CD4-positive, alpha-beta memory T cell (primary cell): ENCODE data around the gene SMIM21. TPM values are rescaled to one million over a fixed set of nuclear protein-coding genes. Genes with fewer than 3 reads are reported as not detected.
A peak's percentile ranks its signal among the peaks of the same experiment; 100 is the strongest.

Experiments
- CTCF ChIA-PET: fragments of 350-600 bp; sonication (Branson Sonifier 250); formaldehyde crosslinking; loops from one replicate; lab custom pipeline; 2021; ENCODE audit warnings: inconsistent platforms; ENCODE audit not compliant: partially characterized antibody; lab: Charles Lee
- POLR2A ChIA-PET: fragments of 350-600 bp; sonication (Branson Sonifier 250); formaldehyde crosslinking; loops from one replicate; lab custom pipeline; 2021; ENCODE audit not compliant: partially characterized antibody; lab: Charles Lee
- DNase-seq, 5 donors: peaks; one replicate each; pipeline versions ENCODE4 v3.0.0 to v3.0.0-alpha.2; 2020 to 2022; ENCODE audit warnings: mixed read lengths in 1 of 5
- H3K27ac ChIP-seq: one replicate; pipeline ENCODE4 v1.7.0; 2013; ENCODE audit warnings: low read depth, low read length
- H3K27me3 ChIP-seq: 2 replicates; pipeline ENCODE4 v1.7.0; 2013; ENCODE audit warnings: mild to moderate bottlenecking, low read length, moderate library complexity; ENCODE audit not compliant: insufficient read depth
- H3K36me3 ChIP-seq: 2 replicates; pipeline ENCODE4 v1.7.0; 2013; ENCODE audit warnings: mild to moderate bottlenecking, low read length, moderate library complexity; ENCODE audit not compliant: insufficient read depth
- H3K4me1 ChIP-seq: 2 replicates; pipeline ENCODE4 v1.7.0; 2013; ENCODE audit warnings: mild to moderate bottlenecking, low read length, moderate library complexity; ENCODE audit not compliant: insufficient read depth
- H3K4me3 ChIP-seq, 2 donors: one replicate each; pipeline ENCODE4 v1.7.0; 2013; ENCODE audit warnings: low read length in 2 of 2, mild to moderate bottlenecking in 1 of 2
- H3K9me3 ChIP-seq, 2 donors: one replicate each; pipeline ENCODE4 v1.7.0; 2013; ENCODE audit warnings: low read length in 2 of 2, control low read depth in 1 of 2; ENCODE audit not compliant: control insufficient read depth in 1 of 2
- H3K27ac Mint-ChIP-seq, 7 donors: one replicate each; pipeline ENCODE4 v1.8.0; 2020 to 2021; ENCODE audit warnings: mixed read lengths in 7 of 7, mild to moderate bottlenecking in 6 of 7, inconsistent platforms in 3 of 7, moderate library complexity in 3 of 7
- H3K27me3 Mint-ChIP-seq, 2 donors: one replicate each; pipeline ENCODE4 v1.8.0; 2020 to 2021; ENCODE audit warnings: mixed read lengths in 2 of 2
- H3K36me3 Mint-ChIP-seq, 2 donors: one replicate each; pipeline ENCODE4 v1.8.0; 2020 to 2021; ENCODE audit warnings: mixed read lengths in 2 of 2, inconsistent platforms in 1 of 2, mild to moderate bottlenecking in 1 of 2
- H3K4me1 Mint-ChIP-seq, 4 donors: one replicate each; pipeline ENCODE4 v1.8.0; 2020 to 2021; ENCODE audit warnings: mixed read lengths in 4 of 4, mild to moderate bottlenecking in 1 of 4
- H3K4me3 Mint-ChIP-seq, 8 donors: one replicate each; pipeline ENCODE4 v1.8.0; 2020 to 2021; ENCODE audit warnings: mixed read lengths in 8 of 8, mild to moderate bottlenecking in 7 of 8, moderate library complexity in 6 of 8, inconsistent platforms in 3 of 8
- H3K9me3 Mint-ChIP-seq, 8 donors: one replicate each; pipeline ENCODE4 v1.8.0; 2020 to 2021; ENCODE audit warnings: mixed read lengths in 8 of 8, mild to moderate bottlenecking in 5 of 8, inconsistent platforms in 3 of 8, moderate library complexity in 1 of 8
- intact Hi-C: fragments of 100-400 bp; cut with micrococcal nuclease; formaldehyde crosslinking; loops from one replicate; pipeline ENCODE4 v1.15.1; 2023
- polyA plus RNA-seq, 2 donors: library from polyadenylated mRNA; unstranded; fragments of 300-500 nt; fragmentation: Illumina TruSeq; gene quantifications; one replicate each; pipeline ENCODE4 v1.2.3, GENCODE V29; 2021
- total RNA-seq, 2 experiments: library from RNA; stranded (reverse); gene quantifications; one replicate each; pipeline ENCODE4 v1.2.3, GENCODE V29; 2021

The SMIM21 gene
- total and polyA plus RNA-seq, 4 experiments from 2014 or later: not detected

GRCh38 chr18:75428490-75428889 lies 987 bp upstream of the SMIM21 start:
- ChIA-PET POLR2A (no interaction called here), CTCF (interaction anchor here (1.3 kb wide), 1 partner anchor 11 kb away, joined by 3 read pairs; no protein-coding TSS in a partner anchor)
- Histone ChIP-seq H3K36me3 (no peaks in the 10 kb centered on the region), H3K4me3 (no peak overlapping the region), H3K9me3 (no peaks in the 10 kb centered on the region), H3K27me3 (no peaks in the 10 kb centered on the region), H3K27ac (no peak overlapping the region), H3K4me1 (no peaks in the 10 kb centered on the region)
- peaks cover 11 to 25% of the 10 kb centered on the region in 2 donors for H3K27me3 Mint-ChIP-seq
- peaks cover 0 to 2% (median 0%) of the 10 kb centered on the region in 8 donors for H3K9me3 Mint-ChIP-seq
- no peak for DNase-seq
- no peaks in the 10 kb centered on the region for H3K36me3 Mint-ChIP-seq
- intact Hi-C loops: no loop called here
- H3K4me1 Mint-ChIP-seq: no peaks in the 10 kb centered on the region
- no peak overlapping the region for H3K4me3 Mint-ChIP-seq
- H3K27ac Mint-ChIP-seq: no peak overlapping the region

- no peaks in the 10 kb centered on the region for H3K9me3 ChIP-seq
- intact Hi-C loops: no loop called here
- no peaks in the 10 kb centered on the region for H3K36me3 Mint-ChIP-seq
- no peaks in the 10 kb centered on the region for H3K27me3 ChIP-seq
- H3K9me3 Mint-ChIP-seq: peaks cover 0 to 14% (median 3%) of the 10 kb centered on the region in 8 donors
- no peak overlapping the region for H3K27ac Mint-ChIP-seq
- H3K27ac ChIP-seq: no peak overlapping the region
- H3K36me3 ChIP-seq: no peaks in the 10 kb centered on the region
- POLR2A ChIA-PET: no interaction called here
- no peaks in the 10 kb centered on the region for H3K4me1 Mint-ChIP-seq
- CTCF ChIA-PET: no interaction called here
- H3K4me3 Mint-ChIP-seq: no peak overlapping the region
- no peak overlapping the region for H3K4me3 ChIP-seq
- H3K27me3 Mint-ChIP-seq: peaks cover 8 to 13% of the 10 kb centered on the region in 2 donors
- H3K4me1 ChIP-seq: no peaks in the 10 kb centered on the region
- DNase-seq: no peak
Measured at GRCh38 chr18:75422341-75422910, 5.1 kb downstream of the SMIM21 start.

GRCh38 chr18:75421656-75422055 lies 5.8 kb downstream of the SMIM21 start:
- Mint-ChIP-seq H3K27ac (no peak overlapping the region), H3K4me1 (no peaks in the 10 kb centered on the region), H3K27me3 (peaks cover 8 to 15% of the 10 kb centered on the region in 2 donors), H3K36me3 (no peaks in the 10 kb centered on the region), H3K9me3 (peaks cover 0 to 14% (median 2%) of the 10 kb centered on the region in 8 donors), H3K4me3 (no peak overlapping the region)
- ChIA-PET POLR2A (no interaction called here), CTCF (no interaction called here)
- Histone ChIP-seq H3K9me3 (no peaks in the 10 kb centered on the region), H3K27me3 (no peaks in the 10 kb centered on the region), H3K4me1 (no peaks in the 10 kb centered on the region), H3K27ac (no peak overlapping the region), H3K4me3 (no peak overlapping the region), H3K36me3 (no peaks in the 10 kb centered on the region)
- no peak for DNase-seq
- intact Hi-C loops: no loop called here

- Histone ChIP-seq H3K27ac (no peak overlapping the region), H3K4me3 (no peak overlapping the region), H3K27me3 (no peaks in the 10 kb centered on the region), H3K9me3 (no peaks in the 10 kb centered on the region), H3K4me1 (no peaks in the 10 kb centered on the region), H3K36me3 (no peaks in the 10 kb centered on the region)
- no peaks in the 10 kb centered on the region for H3K4me1 Mint-ChIP-seq
- POLR2A ChIA-PET: no interaction called here
- H3K4me3 Mint-ChIP-seq: no peak overlapping the region
- no peaks in the 10 kb centered on the region for H3K36me3 Mint-ChIP-seq
- H3K27me3 Mint-ChIP-seq: peaks cover 3 to 10% of the 10 kb centered on the region in 2 donors
- DNase-seq: no peak
- H3K9me3 Mint-ChIP-seq: peaks cover 0 to 14% (median 2%) of the 10 kb centered on the region in 8 donors
- CTCF ChIA-PET: no interaction called here
- intact Hi-C loops: no loop called here
- no peak overlapping the region for H3K27ac Mint-ChIP-seq
Measured at GRCh38 chr18:75418293-75419005, 9.1 kb downstream of the SMIM21 start.

- ChIA-PET POLR2A (no interaction called here), CTCF (no interaction called here)
- Mint-ChIP-seq H3K4me3 (peak overlapping the region in 1 of 8 donors; percentile 14), H3K36me3 (no peaks in the 10 kb centered on the region), H3K9me3 (no peaks in the 10 kb centered on the region), H3K4me1 (peaks cover 4 to 11% (median 9%) of the 10 kb centered on the region in 4 donors), H3K27me3 (peaks cover 0 to 3% of the 10 kb centered on the region in 2 donors), H3K27ac (no peak overlapping the region)
- peak in 1 of 5 donors; percentile 5 for DNase-seq
- intact Hi-C loops: no loop called here
- Histone ChIP-seq H3K27me3 (no peaks in the 10 kb centered on the region), H3K9me3 (no peaks in the 10 kb centered on the region), H3K36me3 (no peaks in the 10 kb centered on the region), H3K27ac (no peak overlapping the region), H3K4me1 (no peaks in the 10 kb centered on the region), H3K4me3 (no peak overlapping the region)
Measured at GRCh38 chr18:75410611-75411010, 16.9 kb downstream of the SMIM21 start.

- ChIA-PET POLR2A (no interaction called here), CTCF (no interaction called here)
- intact Hi-C loops: no loop called here
- H3K27ac Mint-ChIP-seq: no peak overlapping the region
- no peaks in the 10 kb centered on the region for H3K4me1 ChIP-seq
- H3K9me3 Mint-ChIP-seq: no peaks in the 10 kb centered on the region
- H3K27me3 Mint-ChIP-seq: peaks cover 0 to 5% of the 10 kb centered on the region in 2 donors
- H3K9me3 ChIP-seq: no peaks in the 10 kb centered on the region
- no peak overlapping the region for H3K27ac ChIP-seq
- H3K36me3 Mint-ChIP-seq: no peaks in the 10 kb centered on the region
- no peak overlapping the region for H3K4me3 Mint-ChIP-seq
- H3K36me3 ChIP-seq: no peaks in the 10 kb centered on the region
- no peak for DNase-seq
- peaks cover 4 to 11% (median 9%) of the 10 kb centered on the region in 4 donors for H3K4me1 Mint-ChIP-seq
- H3K4me3 ChIP-seq: no peak overlapping the region
- H3K27me3 ChIP-seq: no peaks in the 10 kb centered on the region
Measured at GRCh38 chr18:75409806-75410205, 17.7 kb downstream of the SMIM21 start.

- Mint-ChIP-seq H3K27ac (no peak overlapping the region), H3K27me3 (peaks cover 2 to 7% of the 10 kb centered on the region in 2 donors), H3K4me3 (no peak overlapping the region)
Measured at GRCh38 chr18:75408554-75409506, 18.7 kb downstream of the SMIM21 start.

More at GRCh38 chr18:75408554-75409506, 18.7 kb downstream of the SMIM21 start:
- Histone ChIP-seq H3K27me3 (no peaks in the 10 kb centered on the region), H3K4me3 (no peak overlapping the region), H3K36me3 (no peaks in the 10 kb centered on the region), H3K9me3 (no peaks in the 10 kb centered on the region), H3K27ac (no peak overlapping the region), H3K4me1 (no peaks in the 10 kb centered on the region)
- ChIA-PET CTCF (no interaction called here), POLR2A (no interaction called here)
- Mint-ChIP-seq H3K4me1 (peaks cover 4 to 11% (median 9%) of the 10 kb centered on the region in 4 donors), H3K36me3 (no peaks in the 10 kb centered on the region), H3K9me3 (no peaks in the 10 kb centered on the region)
- no peak for DNase-seq
- intact Hi-C loops: no loop called here
